GM12878 (cell line): ENCODE results near the gene HEXA. TPM values are rescaled to one million over a fixed set of nuclear protein-coding genes. Genes with fewer than 3 reads are reported as not detected.

Experiments
- BACH1 ChIP-seq: fragments of 450-650 bp; IDR thresholded peaks from 2 replicates; pipeline ENCODE4 v1.6.1; 2017; ENCODE audit warnings: mild to moderate bottlenecking, borderline replicate concordance
- CHD1 ChIP-seq: IDR thresholded peaks from 2 replicates; pipeline ENCODE4 v1.6.1; 2012; ENCODE audit warnings: low read depth, low read length, improper control_type of control experiment
- FOXM1 ChIP-seq: IDR thresholded peaks from 2 replicates; pipeline ENCODE4 v1.6.1; 2012; ENCODE audit warnings: low read depth, mild to moderate bottlenecking, inconsistent platforms, low read length, moderate library complexity
- KLF5 ChIP-seq: fragments of 450-650 bp; IDR thresholded peaks from 2 replicates; pipeline ENCODE4 v1.6.1; 2014; ENCODE audit warnings: mild to moderate bottlenecking; ENCODE audit not compliant: partially characterized antibody
- MYB ChIP-seq: fragments of 150-350 bp; IDR thresholded peaks from 2 replicates; pipeline ENCODE4 v1.6.1; 2014; ENCODE audit warnings: mild to moderate bottlenecking, low read depth, low read length, borderline replicate concordance
- PML ChIP-seq: IDR thresholded peaks from 2 replicates; pipeline ENCODE4 v1.6.1; 2012; ENCODE audit warnings: low read length, inconsistent platforms
- SIN3A ChIP-seq: IDR thresholded peaks from 2 replicates; pipeline ENCODE4 v1.6.1; 2012; ENCODE audit warnings: low read depth, low read length, improper control_type of control experiment
- TBL1XR1 ChIP-seq: IDR thresholded peaks from 2 replicates; pipeline ENCODE4 v1.6.1; 2012; ENCODE audit warnings: low read depth, low read length, improper control_type of control experiment
- ZNF274 ChIP-seq: IDR thresholded peaks from one replicate; pipeline ENCODE4 v1.8.0; 2011; ENCODE audit not compliant: insufficient read length, insufficient read depth
- polyA plus RNA-seq, 11 experiments: library from polyadenylated mRNA; depleted of rRNA in 4 of 11; unstranded in 6 of 11; stranded (reverse) in 5 of 11; fragments of >200 nt; fragmentation: Nextera tagmentation in 4 of 11; fragmentation: Illumina TruSeq in 1 of 11; extraction: Ambion mirVana in 4 of 11; extraction: Trizol in 1 of 11; gene quantifications; 1 replicate in 1 of 11; 2 replicates in 10 of 11; pipeline versions ENCODE4 v1.2.1 to v1.2.3, GENCODE V29; 2011 to 2016; ENCODE audit warnings: inconsistent platforms in 2 of 11, missing spikeins in 2 of 11, low read depth in 1 of 11
- total RNA-seq, 4 experiments: library from RNA; depleted of rRNA in 3 of 4; stranded (reverse); fragments of >200 nt in 3 of 4; fragmentation: Illumina TruSeq in 1 of 4; extraction: Trizol in 1 of 4; gene quantifications; 2 replicates each; pipeline versions ENCODE4 v1.2.1 to v1.2.3, GENCODE V29; 2013 to 2021
- TF ChIP-seq, protein P1 (sequence below): IDR thresholded peaks from 2 replicates; pipeline ENCODE4 v1.6.1; 2012; ENCODE audit warnings: low read depth, low read length, improper control_type of control experiment
- TF ChIP-seq, protein P2 (sequence below): fragments of 450-650 bp; IDR thresholded peaks from 2 replicates; pipeline ENCODE4 v1.6.1; 2017; ENCODE audit warnings: mild to moderate bottlenecking, moderate library complexity

HEXA gene
- total and polyA plus RNA-seq, 10 of the 15 experiments (the other 5 are each of a cell fraction or from before 2014, with no cell fraction given), result 24.5 to 151 (median 69.3) TPM

DNA sequence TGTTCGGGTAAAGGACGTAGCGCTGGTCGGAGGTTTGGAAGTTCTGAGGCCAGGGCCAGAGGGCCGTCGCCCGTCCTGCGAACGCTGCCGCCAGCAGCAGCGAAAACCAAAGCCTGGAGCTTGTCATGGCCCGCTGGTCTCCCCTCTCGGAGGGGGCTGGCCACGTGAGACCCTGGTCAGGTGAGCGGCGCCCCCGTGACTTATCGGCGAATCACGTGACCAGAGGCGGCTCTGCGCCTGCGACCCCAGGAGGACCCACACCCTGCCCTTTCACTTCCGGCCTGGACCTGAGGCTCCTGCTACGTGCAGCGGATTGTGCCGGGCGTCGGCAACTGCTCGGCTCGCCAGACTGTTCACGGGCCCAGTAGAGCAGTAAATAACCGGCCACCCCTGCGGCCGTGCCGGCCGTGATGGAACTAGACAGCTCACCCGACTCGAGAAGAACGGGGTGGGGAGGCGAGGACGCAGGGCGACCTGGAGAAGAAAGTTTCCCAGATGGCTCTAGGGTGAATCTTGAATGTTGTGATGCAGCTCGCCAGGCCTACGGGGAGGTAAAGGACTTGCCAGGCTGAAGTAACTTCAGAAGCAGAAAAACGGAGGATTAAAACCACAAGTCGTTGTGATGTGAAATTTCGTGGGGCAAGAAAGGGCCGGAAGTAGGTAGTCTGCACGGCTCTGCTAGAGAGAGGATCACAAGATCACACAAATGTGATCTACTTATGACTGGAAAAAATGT is at the start of gene HEXA (continued):
- TF ChIP-seq CHD1 (0 out of 2 replicates have a peak, but pooled peaks have one; percentile 2), TBL1XR1 (peak; percentile 97), PML (peak; percentile 93), KLF5 (peak; percentile 45), BACH1 (peak; percentile 59; the same call in 1 of the 2 replicates), FOXM1 (no peak), SIN3A (peak; percentile 99), MYB (no peak), ZNF274 (no peak)
- TF ChIP-seq, protein P1, sequence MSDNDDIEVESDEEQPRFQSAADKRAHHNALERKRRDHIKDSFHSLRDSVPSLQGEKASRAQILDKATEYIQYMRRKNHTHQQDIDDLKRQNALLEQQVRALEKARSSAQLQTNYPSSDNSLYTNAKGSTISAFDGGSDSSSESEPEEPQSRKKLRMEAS, result peak; percentile 98
- TF ChIP-seq, protein P2, sequence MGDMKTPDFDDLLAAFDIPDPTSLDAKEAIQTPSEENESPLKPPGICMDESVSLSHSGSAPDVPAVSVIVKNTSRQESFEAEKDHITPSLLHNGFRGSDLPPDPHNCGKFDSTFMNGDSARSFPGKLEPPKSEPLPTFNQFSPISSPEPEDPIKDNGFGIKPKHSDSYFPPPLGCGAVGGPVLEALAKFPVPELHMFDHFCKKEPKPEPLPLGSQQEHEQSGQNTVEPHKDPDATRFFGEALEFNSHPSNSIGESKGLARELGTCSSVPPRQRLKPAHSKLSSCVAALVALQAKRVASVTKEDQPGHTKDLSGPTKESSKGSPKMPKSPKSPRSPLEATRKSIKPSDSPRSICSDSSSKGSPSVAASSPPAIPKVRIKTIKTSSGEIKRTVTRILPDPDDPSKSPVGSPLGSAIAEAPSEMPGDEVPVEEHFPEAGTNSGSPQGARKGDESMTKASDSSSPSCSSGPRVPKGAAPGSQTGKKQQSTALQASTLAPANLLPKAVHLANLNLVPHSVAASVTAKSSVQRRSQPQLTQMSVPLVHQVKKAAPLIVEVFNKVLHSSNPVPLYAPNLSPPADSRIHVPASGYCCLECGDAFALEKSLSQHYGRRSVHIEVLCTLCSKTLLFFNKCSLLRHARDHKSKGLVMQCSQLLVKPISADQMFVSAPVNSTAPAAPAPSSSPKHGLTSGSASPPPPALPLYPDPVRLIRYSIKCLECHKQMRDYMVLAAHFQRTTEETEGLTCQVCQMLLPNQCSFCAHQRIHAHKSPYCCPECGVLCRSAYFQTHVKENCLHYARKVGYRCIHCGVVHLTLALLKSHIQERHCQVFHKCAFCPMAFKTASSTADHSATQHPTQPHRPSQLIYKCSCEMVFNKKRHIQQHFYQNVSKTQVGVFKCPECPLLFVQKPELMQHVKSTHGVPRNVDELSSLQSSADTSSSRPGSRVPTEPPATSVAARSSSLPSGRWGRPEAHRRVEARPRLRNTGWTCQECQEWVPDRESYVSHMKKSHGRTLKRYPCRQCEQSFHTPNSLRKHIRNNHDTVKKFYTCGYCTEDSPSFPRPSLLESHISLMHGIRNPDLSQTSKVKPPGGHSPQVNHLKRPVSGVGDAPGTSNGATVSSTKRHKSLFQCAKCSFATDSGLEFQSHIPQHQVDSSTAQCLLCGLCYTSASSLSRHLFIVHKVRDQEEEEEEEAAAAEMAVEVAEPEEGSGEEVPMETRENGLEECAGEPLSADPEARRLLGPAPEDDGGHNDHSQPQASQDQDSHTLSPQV, result no peak
